GM19035 (cell line): ENCODE results near the gene HBA1.
"Not testable (repeated sequence)": the region's sequence is repeated elsewhere in the genome, so short reads cannot be mapped to it uniquely, and the experiment has no call there.

ENCODE experiments used
- ATAC-seq: cut with Tn5 transposase; IDR thresholded peaks from one replicate; pipeline ENCODE4 v1.9.1; 2021; ENCODE audit not compliant: unreplicated experiment

The HBA1 gene

GRCh38 chr16:193441-193840 is 17.0 kb downstream of the HBA1 start:
- ATAC-seq = no peak

- no peak for ATAC-seq
Observed at GRCh38 chr16:194516-194915, 18.0 kb downstream of the HBA1 start.

DNA sequence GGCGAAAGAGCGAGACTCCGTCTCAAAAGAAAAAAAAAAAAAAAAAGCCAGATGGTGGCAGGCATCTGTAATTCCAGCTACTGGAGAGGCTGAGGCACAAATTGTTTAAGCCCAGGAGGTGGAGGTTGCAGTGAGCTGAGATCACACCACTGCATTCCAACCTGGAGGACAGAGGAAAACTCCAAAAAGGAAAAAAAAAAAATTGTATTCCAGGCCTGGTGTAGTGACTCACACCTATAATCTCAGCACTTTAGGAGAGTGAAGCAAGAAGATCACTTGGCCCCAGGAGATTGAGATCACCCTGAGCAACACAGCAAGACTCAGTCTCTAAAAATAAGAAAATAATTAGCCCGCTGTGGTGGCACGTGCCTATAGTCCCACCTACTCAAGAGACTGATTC is 23.9 kb downstream of the HBA1 start:
- ATAC-seq = no peak

DNA sequence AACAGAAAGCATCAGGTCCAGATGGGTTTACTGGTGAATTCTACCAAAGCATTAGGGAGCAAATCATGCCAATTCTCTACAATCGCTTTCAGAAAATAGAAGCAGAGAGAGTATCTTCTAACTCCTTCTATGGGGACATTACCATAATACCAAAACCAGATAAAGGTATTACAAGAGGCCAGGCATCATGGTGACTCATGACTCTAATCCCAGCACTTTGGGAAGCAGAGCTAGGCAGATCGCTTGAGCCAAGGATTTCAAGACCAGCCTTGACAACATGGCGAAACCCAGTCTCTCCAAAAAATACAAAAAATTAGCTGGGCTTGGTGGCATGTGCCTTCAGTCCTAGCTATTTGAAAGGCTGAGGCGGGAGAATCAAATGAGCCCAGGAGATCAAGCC is 26.8 kb downstream of the HBA1 start:
- no peak for ATAC-seq

DNA sequence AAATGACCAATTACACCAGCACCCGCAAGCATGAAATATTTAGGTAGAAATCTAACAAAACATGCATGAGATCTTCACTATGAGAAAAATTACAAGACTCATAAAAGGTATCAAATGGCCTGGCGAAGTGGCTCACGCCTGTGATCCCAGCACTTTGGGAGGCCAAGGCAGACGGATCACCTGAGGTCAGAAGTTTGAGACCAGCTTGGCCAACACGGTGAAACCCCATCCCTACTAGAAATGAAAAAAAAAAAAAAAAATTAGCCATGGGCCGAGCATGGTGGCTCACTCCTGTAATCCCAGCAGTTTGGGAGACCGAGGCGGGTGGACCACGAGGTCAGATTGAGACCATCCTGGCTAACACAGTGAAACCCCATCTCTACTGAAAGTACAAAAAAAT is 27.6 kb downstream of the HBA1 start:
- not testable (repeated sequence) for ATAC-seq

- ATAC-seq = not testable (repeated sequence)
Observed at GRCh38 chr16:209359-209758, 32.9 kb downstream of the HBA1 start.

DNA sequence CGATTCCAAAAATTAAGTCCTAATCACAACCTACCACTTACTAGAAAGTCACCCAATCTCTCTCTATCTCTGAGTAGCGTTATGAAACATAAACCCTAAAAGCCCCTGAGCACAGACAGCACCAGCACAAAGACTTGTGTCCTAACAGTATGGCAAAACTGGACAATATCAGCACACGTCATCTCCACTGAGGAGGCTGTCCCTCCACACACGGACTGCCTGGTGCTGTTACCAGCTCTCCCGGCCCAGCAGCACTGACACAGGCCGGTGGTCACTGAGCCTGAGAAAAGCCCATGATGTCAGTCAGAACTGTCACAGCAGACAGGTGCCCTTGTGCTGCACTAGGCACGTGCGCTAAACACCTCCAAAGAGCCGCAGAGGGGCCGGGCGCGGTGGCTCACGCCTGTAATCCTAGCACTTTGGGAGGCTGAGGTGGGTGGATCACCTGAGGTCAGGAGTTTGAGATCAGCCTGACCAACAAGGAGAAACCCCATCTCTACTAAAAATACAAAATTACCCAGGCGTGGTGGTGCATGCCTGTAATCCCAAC is 35.2 kb downstream of the HBA1 start:
- not testable (repeated sequence) for ATAC-seq

GRCh38 chr16:212999-213398 is 36.5 kb downstream of the HBA1 start:
- ATAC-seq = no peak

- ATAC-seq = no peak
Observed at GRCh38 chr16:220021-220420, 43.5 kb downstream of the HBA1 start.
